Measurements from ENCODE around the gene KRTAP21-2. TPM values are rescaled to one million over a fixed set of nuclear protein-coding genes. Genes with fewer than 3 reads are reported as not detected.

Gene KRTAP21-2
- total RNA-seq, 1 donor from 2014 or later = not detected

DNA sequence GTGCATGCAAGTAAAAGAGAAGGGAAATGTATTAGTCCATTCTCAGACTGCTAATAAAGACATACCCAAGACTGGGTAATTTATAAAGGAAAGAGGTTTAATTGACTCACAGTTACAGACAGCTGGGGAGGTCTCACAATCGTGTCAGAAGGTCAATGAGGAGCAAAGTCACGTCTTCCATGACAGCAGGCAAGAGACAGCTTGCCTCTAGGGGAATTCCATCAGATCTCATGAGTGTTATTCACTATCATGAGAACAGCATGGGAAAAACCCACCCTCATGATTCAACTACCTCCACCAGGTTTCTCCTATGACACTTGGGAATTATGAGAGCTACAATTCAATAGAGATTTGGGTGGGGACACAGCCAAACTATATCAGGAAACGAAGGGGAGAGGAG, 36.6 kb downstream of the KRTAP21-2 start:
- Mint-ChIP-seq H3K27ac (no peak overlapping the region), H3K4me1 (no peaks in the 10 kb centered on the region), H3K4me3 (no peak overlapping the region), H3K36me3 (no peaks in the 10 kb centered on the region), H3K27me3 (ENCODE audit: low read depth) (no peaks in the 10 kb centered on the region), H3K9me3 (peaks cover 46% of the 10 kb centered on the region)
- DNase-seq (ENCODE audit: low spot score in 2 of 2, unreplicated experiment in 2 of 2) = no peak
- TF ChIP-seq CTCF (IDR thresholded peaks at IDR 0.05; ENCODE audit: unreplicated experiment) = no peak

- Mint-ChIP-seq H3K27me3 (ENCODE audit: low read depth) (no peaks in the 10 kb centered on the region), H3K27ac (no peak overlapping the region), H3K4me1 (no peaks in the 10 kb centered on the region), H3K36me3 (no peaks in the 10 kb centered on the region), H3K9me3 (peaks cover 51% of the 10 kb centered on the region), H3K4me3 (no peak overlapping the region)
- no peak for TF ChIP-seq CTCF (IDR thresholded peaks at IDR 0.05; ENCODE audit: unreplicated experiment)
- no peak for DNase-seq (ENCODE audit: low spot score in 2 of 2, unreplicated experiment in 2 of 2)
Observed at GRCh38 chr21:30707409-30707808, 39.6 kb downstream of the KRTAP21-2 start.

Other genes with a start within 250 kb of the KRTAP21-2 start
- gene KRTAP19-5, start 245.1 kb downstream of the KRTAP21-2 start, total RNA-seq = not detected in 3 replicates
- not detected in 3 replicates for gene KRTAP19-6, start 205.4 kb downstream of the KRTAP21-2 start, total RNA-seq
- not detected in 3 replicates for gene KRTAP19-7, start 185.9 kb downstream of the KRTAP21-2 start, total RNA-seq
- gene KRTAP22-2, start 156.9 kb downstream of the KRTAP21-2 start, total RNA-seq = not detected in 3 replicates
- gene KRTAP6-3, start 154.8 kb downstream of the KRTAP21-2 start, total RNA-seq = not detected in 3 replicates
- not detected in 3 replicates for gene KRTAP6-2, start 148.4 kb downstream of the KRTAP21-2 start, total RNA-seq
- gene KRTAP22-1, start 146.2 kb downstream of the KRTAP21-2 start, total RNA-seq = not detected in 3 replicates
- not detected in 3 replicates for gene KRTAP6-1, start 133.3 kb downstream of the KRTAP21-2 start, total RNA-seq
- gene KRTAP20-1, start 130.8 kb downstream of the KRTAP21-2 start, total RNA-seq = not detected in 3 replicates
- not detected in 3 replicates for gene KRTAP20-4, start 126.6 kb downstream of the KRTAP21-2 start, total RNA-seq
- gene KRTAP20-2, start 112.1 kb downstream of the KRTAP21-2 start, total RNA-seq = not detected in 3 replicates
- not detected in 3 replicates for gene KRTAP20-3, start 104.4 kb downstream of the KRTAP21-2 start, total RNA-seq
- not detected in 3 replicates for gene KRTAP21-3, start 28.5 kb downstream of the KRTAP21-2 start, total RNA-seq
- gene KRTAP21-1, start 8.2 kb upstream of the KRTAP21-2 start, total RNA-seq = not detected in 3 replicates
- not detected in 3 replicates for gene KRTAP8-1, start 66.0 kb upstream of the KRTAP21-2 start, total RNA-seq
- gene KRTAP7-1, start 82.5 kb upstream of the KRTAP21-2 start, total RNA-seq = not detected in 3 replicates
- not detected in 3 replicates for gene KRTAP11-1, start 134.3 kb upstream of the KRTAP21-2 start, total RNA-seq

Measured in mesothelial cell of epicardium (in vitro differentiated cells).